Measurements from ENCODE around the gene NQO2.
A peak's percentile ranks its signal among the peaks of the same experiment; 100 is the strongest.
"Not testable (repeated sequence)": the region's sequence is repeated elsewhere in the genome, so short reads cannot be mapped to it uniquely, and the experiment has no call there.

Gene NQO2

DNA sequence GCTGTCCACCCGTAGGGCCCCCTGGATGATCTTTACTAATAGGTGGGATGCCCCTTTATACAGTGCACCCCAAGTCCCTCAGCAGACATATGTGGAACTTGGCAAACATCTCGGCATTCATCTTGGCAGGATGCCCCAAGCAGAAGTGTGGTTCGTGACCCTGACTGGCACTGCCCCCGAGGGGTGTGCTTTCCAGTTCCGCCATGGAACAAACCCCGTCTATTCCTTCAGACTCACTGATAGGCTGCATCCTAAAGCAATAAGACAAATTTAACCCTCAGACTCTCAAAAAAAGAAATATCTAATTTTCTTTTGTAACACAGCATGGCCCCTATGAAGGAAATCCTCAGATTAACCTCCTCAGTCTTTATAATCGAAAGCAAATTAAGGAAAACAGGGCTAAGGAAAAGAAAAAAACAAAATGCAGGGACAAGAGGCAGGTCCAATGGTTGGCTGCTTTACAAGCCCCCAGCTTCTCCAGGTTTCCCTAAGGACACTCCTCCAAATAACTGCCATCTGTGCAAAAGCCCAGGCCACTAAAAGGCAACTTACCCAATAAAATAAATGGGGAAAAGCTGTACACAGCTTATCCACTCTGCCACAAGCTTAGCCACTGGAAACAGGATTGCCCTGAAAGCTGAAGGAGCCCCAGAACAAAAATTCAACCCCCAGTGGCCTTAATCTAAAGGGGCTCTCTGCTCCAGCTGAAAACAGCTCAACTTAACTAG is 38.1 kb downstream of the NQO2 start:
- no peak for DNase-seq (ENCODE audit: low read depth in 2 of 2)

DNA sequence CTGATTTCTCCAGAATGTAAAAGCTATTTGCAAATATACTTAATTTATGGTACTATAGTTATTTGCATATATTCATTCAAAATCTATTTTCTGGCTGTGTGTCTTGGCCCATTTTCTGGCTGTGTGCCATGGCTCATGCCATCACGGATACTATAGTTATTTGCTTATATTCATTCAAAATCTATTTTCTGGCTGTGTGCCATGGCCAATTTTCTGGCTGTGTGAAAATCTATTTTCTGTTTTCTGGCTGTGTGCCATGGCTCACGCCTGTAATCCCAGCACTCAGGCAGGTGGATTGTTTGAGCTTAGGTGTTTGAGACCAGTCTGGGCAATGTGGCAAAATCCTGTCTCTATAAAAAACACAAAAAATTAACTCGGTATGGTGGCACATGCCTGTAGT is 39.7 kb downstream of the NQO2 start:
- no peak for DNase-seq (ENCODE audit: low read depth in 2 of 2)

DNA sequence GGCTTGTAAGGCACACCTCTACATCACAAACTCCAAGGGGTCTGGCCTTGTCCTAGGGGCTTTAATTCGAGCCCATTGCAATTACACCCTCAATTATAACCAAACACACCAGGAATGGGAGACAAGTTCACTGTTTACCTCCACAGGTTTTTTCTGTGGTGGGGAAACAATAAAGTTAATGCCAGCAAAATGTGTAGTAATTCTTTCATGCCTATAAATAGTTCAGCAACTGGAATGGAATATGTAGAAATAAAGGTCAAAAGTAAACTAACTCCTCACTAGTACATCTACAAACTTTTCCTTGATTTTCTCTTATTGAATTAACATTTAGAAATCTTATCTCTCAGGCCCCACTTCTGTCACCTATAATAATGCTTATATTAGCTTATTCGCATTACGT is 41.5 kb downstream of the NQO2 start:
- DNase-seq (ENCODE audit: low read depth in 2 of 2): no peak

DNA sequence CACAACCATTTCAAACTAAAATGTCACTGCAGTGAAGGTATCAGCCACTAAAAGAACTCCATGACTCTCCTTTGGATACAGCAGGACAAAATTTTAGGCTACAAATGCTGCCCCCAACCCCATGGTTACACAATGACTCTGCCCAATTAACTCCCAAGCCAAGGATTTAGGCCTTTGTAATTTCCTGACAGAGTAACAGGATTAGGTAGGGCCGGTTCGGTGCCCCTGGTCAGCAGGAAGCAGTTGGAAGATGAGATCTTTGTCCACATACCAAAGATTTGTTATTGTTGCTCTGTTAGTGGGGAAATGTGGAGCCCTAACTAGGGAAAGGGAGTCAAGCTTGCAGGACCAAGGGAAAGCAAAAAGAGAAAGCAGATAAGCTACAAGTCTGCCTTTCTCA is 41.9 kb downstream of the NQO2 start:
- no peak for DNase-seq (ENCODE audit: low read depth in 2 of 2)

DNA sequence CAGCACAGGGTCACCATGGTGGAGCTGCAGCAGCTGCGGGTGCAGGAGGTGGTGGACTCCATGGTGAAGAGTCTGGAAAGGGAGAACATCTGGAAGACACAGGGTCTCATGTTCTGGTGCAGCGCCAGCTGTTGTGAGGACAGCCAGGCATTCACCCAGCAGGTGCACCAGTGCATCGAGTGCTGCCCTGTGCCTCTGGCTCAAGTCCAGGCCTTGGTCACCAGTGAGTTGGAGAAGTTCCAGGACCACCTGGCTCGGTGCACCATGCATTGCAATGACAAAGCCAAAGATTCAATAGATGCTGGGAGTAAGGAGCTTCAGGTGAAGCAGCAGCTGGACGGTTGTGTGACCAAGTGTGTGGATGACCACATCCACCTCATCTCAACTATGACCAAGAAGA is 45.7 kb downstream of the NQO2 start:
- no peak for DNase-seq (ENCODE audit: low read depth in 2 of 2)

DNA sequence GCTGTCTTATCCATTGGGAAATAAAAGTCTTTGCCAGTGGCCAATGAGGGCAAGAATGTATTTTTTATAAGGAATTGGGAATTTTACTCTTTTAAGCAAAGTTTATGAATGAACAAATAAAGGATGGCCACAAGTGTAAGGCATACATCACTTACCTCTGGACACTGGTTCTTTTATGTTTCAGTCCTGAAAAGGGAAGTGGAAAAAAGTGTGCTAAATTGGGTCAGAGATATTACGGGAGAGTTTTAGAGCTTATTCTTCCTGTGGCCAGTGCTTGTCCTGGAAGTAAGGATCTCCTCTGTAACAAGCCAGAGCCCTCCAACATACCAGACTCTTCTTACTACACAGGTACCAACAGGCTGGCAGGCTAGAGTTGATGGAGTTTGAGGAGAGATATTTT is 46.1 kb downstream of the NQO2 start:
- no peak for DNase-seq (ENCODE audit: low read depth in 2 of 2)

DNA sequence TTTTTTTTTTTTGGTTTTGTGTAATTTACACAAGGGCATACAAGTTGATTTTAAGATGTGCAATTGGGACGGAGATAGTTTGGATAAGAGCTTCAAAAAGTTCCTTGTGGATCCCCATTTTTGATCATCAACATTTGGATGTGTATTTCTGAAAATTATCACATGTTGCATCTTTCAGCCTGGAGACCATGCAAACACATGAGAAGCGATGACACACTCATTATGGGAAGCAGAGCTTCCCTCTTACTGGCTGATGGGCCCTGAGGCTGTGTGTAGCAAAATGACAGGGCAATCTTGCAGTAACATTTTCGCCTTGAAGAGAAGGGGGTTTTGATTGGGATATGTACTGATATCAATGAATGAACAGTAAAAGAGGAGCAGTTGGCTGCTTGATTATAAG is 46.6 kb downstream of the NQO2 start:
- DNase-seq (ENCODE audit: low read depth in 2 of 2): no peak

DNA sequence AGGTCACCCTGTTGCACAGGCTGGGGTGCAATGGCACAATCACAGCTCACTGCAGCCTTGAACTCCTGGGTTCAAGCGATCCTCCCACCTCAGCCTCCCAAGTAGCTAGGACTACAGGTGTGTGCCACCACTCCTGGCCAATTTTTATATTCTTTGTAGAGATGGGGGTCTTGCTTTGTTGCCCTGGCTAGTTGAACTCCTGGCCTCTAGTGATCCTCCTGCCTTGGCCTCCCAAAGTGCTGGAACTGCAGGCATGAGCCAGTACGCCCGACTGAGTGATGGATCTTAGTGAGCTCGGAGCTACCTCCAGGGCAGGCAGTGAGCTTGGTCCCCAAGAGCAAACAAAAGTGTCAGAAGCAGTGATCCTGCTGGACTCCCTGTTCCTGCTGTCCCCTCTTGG is 48.3 kb downstream of the NQO2 start:
- not testable (repeated sequence) for DNase-seq (ENCODE audit: low read depth in 2 of 2)

DNA sequence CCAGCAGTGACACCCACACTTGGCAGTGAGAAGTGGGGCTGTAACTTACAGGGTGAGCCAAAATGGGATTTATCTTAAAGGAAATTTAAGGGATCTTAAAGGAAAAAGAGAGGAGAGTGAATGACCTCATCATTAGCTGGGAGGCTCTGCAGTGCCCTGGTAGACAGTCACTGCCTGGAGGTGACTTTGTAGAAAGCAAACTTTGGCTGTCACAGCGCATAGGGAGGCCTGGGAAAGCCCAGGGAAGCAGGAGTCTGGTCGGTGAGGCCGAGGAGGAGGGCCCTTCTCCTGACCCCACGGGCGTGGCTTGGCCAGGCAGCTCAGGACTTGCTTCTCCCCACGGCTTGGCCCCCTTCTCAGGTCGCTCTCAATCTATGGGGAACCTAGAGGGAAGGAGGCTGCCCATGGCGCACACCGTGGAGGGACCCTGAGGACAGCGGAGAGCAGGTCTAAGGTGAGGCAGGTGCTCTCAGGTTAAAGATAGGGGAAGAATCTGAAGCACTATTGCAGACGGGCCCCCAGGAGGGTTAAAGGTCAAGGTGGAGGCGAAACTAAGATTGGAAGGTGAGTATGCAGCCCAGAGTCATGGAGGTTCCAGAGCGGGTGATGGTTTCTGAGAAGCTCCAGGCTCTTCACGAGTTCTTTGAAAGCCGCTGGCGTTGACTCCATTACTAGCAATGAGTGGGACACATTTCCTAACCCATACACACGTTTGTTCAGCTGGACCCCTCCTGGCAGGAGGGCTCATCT is 53.0 kb downstream of the NQO2 start:
- no peak for DNase-seq (ENCODE audit: low read depth in 2 of 2)

DNA sequence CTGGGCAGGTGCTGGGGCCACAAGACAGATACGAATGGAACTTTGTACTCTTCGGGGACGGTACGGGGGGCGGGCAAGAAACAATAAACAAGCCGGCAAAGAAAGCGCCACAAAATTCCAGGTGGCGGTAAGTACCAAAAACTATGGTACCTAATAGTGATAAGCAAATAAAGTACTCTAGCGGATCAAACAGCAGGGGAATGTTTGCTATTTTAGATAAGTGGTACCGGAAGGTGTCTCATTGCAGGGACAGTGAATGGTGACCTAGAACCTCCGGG is 53.5 kb downstream of the NQO2 start:
- DNase-seq (ENCODE audit: low read depth in 2 of 2): no peak

DNA sequence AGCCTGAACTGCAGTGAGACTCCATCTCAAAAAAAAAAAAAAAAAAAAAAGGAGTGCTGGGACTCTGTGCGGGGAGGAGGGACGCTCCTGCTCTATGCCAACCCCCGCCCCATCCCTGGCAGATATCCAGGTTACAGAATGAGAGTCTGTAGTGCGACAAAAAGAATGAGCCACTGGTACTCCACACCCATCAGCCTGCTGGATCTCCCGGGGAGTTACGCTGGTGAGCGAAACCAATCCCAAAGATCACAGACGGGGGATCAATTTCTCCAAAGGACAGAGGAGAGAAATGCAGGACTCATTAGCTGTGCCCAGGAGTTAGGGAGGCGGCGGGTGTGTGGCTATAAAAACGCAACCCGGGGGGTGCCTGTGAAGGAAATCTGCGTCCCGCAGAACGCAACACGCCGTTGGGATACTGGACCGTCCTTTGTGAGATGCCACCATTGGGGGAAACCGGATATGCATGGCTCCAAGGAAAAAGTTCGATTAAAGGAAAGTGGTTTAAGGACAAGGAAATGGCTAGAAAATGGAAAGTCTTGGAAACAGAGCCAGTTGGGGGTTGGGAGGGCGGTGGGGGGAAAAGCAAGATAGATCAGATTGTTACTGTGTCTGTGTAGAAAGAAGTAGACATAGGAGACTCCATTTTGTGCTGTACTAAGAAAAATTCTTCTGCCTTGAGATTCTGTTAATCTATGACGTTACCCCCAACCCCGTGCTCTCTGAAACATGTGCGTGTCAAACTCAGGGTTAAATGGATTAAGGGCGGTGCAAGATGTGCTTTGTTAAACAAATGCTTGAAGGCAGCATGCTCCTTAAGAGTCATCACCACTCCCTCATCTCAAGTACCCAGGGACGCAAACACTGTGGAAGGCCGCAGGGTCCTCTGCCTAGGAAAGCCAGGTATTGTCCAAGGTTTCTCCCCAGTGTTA is 54.8 kb downstream of the NQO2 start:
- not testable (repeated sequence) for DNase-seq (ENCODE audit: low read depth in 2 of 2)

DNA sequence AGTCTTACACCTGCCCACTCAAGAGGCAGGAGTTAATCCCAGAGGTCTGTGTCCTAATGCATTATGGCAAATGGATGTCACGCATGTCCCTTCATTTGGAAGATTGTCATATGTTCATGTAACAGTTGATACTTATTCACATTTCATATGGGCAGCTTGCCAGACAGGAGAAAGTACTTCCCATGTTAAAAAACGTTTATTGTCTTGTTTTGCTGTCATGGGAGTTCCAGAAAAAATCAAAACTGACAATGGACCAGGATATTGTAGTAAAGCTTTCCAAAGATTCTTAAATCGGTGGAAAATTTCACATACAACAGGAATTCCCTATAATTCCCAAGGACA is 55.4 kb downstream of the NQO2 start:
- DNase-seq (ENCODE audit: low read depth in 2 of 2): not testable (repeated sequence)

DNA sequence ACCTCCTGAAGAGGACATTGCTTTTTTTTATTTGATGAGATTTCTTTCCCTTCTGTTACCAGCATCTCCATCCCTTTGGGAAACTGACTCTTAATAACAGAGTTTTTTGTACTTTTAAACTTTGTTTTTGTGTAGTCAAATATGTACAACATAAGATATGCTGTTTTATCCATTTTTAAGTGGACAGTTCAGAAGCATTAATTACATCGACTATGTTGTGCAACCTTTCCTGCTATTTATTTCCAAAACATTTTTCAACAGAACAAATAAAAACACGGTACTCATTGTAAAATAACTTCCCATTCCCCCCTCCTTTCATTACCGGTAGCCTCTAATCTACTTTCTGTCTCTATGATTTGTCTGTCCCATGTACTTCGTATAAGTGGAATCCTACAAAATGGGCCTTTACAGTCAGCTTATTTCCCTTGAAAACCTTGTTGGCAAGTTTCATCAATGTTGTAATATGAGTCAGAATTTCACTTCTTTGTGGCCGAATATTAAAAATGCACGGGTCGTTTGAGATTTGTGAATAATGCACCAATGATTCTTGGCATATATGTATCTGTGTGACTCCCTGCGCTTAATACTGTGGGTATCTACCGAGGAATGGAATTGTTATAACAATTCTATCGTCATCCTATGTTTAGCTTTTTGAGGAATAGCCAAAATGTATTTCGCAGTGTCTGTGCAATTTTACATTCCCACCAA is 57.5 kb downstream of the NQO2 start:
- no peak for DNase-seq (ENCODE audit: low read depth in 2 of 2)

DNA sequence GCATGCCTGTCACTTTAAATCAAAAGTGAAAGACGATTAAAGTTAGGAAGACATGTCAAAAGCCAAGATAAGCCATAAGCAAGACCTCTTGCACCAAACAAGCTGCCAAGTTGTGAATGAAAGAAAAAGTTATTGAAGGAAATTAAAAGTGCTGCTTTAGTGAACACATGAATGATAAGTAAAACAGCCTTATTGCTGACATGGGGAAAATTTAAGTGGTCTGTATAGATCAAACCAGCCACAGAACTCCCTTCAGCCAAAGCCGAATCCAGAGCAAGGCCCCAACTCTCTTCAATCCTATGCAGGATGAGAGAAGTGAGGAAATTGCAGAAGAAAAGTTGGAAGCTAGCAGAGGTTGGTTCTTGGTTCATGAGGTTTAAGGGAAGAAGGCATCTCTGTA is 59.3 kb downstream of the NQO2 start:
- no peak for DNase-seq (ENCODE audit: low read depth in 2 of 2)

DNA sequence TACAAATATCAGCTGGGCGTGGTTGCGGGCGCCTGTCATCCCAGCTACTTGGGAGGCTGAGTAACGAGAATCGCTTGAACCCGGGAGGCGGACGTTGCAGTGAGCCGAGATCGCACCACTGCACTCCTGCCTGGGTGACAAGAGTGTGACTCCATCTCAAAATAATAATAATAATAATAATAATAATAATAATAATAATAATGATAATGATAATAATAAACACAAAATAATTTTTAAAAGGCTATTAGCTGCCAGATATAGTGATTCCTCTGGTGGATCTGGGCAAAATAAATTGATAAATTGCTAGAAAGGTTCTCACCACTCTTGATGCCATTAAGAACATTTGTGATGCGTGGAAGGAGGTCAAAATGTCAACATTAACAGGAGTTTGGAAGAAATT is 60.4 kb downstream of the NQO2 start:
- DNase-seq (ENCODE audit: low read depth in 2 of 2): not testable (repeated sequence)

DNA sequence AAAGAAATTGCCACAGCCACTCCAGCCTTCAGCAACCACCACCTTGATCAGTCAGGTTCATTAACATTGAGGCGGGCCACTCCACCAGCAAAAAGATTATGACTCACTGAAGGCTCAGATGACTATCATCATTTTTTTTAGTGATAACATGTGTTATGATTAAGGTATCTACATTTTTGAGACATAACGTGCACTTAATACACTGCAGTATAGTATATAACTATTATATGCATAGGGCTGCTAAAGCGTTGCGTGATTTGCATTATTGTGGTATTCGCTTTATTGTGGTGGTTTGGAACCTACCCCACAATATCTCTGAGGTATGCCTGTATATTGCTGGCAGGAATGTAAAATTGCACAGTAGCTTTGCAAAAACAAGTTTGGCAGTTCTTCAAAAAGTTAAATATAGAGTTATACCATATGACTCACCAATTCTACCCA is 61.8 kb downstream of the NQO2 start:
- no peak for DNase-seq (ENCODE audit: low read depth in 2 of 2)

DNA sequence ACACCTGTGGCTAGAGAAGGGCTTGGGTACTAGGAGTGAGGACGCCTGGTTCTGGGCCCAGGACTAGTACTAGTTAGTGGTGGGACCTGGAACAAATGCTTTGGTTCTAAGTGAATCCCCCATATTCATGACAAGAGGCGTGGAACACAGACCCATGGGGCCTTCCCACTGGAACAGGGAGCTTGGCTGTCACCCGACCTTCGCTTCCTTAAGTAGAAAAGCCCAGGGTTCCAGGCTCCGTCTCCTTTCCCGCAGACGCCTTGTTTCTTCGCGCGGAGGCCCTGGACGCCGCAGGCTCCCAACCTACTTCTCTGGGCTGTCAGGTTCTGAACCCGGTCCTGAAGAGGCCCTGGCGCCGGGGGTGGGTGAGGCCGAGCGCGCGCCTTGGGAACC is 63.6 kb downstream of the NQO2 start:
- not testable (repeated sequence) for DNase-seq (ENCODE audit: low read depth in 2 of 2)

DNA sequence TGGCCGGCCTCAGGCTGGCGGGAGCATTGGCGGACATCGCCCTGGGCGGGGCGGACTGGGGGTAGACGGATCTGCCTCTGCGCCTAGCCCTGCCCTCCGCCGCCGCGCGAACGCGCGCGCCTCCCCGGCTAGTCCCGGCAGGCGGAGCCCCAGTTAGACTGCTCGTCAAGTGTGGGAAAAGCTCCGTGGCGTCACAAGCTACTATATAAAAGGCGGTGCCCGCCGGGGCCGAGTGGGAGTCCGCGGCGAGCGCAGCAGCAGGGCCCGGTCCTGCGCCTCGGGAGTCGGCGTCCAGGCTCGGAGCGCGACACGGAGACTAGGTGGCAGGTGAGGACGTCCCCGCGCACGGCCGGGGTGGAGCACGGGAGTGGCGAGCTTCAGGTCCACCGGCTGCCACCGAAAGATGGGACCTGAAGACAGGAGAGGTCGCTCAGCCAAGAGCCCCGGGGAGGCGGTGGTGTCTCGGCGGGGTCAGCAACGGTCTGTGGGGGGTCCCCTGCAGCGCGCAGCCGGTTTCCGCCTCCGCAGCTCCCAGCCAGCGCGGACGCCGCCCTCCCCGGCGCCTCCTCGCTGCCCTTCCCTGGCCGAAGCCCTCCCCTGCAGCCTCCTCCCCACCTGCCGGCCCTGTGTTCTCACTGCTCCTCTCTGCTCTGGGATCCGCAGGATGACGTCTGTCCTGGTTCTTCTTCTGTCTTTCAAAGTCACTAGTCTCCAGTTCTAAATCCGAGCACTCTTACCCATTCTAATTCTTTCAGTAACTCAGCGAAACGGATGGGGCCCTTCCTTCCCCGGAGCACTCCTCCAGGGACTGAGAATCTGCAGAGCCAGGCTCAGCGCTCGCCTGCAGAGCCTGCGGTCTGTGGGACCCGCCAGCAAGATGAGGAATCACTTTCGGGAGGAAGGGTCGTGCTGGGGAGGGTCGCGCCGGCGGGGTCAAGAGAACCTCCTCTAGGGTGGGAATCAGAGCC is 64.3 kb downstream of the NQO2 start:
- peak; percentile 83 to 84 for DNase-seq (ENCODE audit: low read depth in 2 of 2)

DNA sequence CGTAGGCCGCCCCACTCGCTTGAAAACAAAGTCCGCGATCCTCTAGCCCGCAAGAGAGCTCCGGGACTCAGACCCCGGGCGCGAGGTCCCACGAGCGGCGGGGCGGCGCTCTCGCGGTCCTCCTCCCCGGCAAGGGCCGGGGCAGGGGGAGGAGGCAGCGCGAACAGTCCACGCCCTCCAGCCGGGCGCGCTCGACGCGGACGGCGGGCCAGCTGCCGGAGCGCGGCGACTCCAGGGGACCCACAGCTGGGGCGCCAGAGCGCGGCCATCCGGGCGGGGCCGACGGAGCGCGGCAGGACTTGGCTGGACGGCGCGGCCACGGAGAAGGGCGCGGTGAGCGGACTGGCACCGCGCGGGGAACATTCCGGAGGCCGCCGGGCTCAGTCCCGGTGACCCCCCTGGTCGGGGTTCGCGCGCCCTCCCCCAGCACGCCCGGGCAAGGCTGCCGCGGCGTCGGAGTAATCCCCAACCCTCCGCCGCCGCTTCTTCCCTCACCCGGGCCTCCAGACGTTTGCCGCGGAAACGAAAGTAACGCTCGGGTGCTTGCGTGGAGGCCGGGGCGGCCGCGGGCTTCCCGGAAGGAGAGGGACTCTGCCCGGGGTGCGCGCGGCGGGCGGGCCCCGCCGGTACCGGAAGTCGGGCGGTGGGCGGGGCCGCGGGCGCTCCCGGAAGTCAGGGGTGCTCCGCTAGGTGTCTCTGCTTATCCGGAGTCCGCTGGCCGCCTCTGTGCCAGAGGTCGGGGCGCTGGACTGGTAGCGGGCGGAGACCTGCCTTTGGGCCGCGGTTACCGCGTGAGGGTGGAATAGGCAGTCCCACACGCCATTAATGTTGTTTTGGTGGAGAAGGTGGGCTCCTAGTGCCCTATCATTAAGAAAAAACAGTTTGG is 68.9 kb downstream of the NQO2 start, which contains the start of gene RIPK1:
Gene RIPK1 (plus strand): TSS at position 166 of the 886 bp plus-strand sequence. CDS start 8,330 bp downstream, outside the sequence.
- DNase-seq (ENCODE audit: low read depth in 2 of 2): peak; percentile 91 to 95

Data from stimulated activated CD4-positive, alpha-beta T cell treated with anti-CD3 and anti-CD28 coated beads, Interleukin-1b, Interleukin-23, amount 100 ng/mL, for 4 hours (primary cell).